SU-DHL-6 (cell line): Measurements from ENCODE around the gene MPND.
A peak's percentile ranks its signal among the peaks of the same experiment; 100 is the strongest.

ENCODE experiments used
- H2AFZ ChIP-seq: fragments of 200-600 bp; sonication (generic); 2 replicates; pipeline ENCODE4 v1.6.1; 2014; ENCODE audit warnings: low read depth, mild to moderate bottlenecking, moderate library complexity, mixed read lengths, antibody characterized with exemption, low read length; ENCODE audit not compliant: severe bottlenecking
- H3F3A ChIP-seq: fragments of 200-600 bp; shearing (Covaris generic); 2 replicates; pipeline ENCODE4 v1.6.0; 2016; ENCODE audit warnings: antibody characterized with exemption, mild to moderate bottlenecking; ENCODE audit not compliant: insufficient read depth
- H3K27ac ChIP-seq: fragments of 200-600 bp; sonication (generic); 2 replicates; pipeline ENCODE4 v1.5.1; 2016; ENCODE audit warnings: low read depth, mild to moderate bottlenecking, low read length, moderate library complexity, mixed read lengths
- H3K27me3 ChIP-seq: fragments of 200-600 bp; sonication (generic), shearing (Covaris generic); 2 replicates; pipeline ENCODE4 v1.6.0; 2014; ENCODE audit warnings: mild to moderate bottlenecking, low read length
- H3K36me3 ChIP-seq: fragments of 200-600 bp; sonication (generic); 2 replicates; pipeline ENCODE4 v1.6.1; 2014; ENCODE audit warnings: mild to moderate bottlenecking, low read length, mixed read lengths
- H3K4me2 ChIP-seq: fragments of 300-600, 200-600 bp; shearing (Covaris generic), sonication (generic); 2 replicates; pipeline ENCODE4 v1.6.0; 2014; ENCODE audit warnings: low read length, low read depth, mild to moderate bottlenecking; ENCODE audit not compliant: poor library complexity, severe bottlenecking
- H3K4me3 ChIP-seq: fragments of 200-600 bp; sonication (generic); 2 replicates; pipeline ENCODE4 v1.5.1; 2014; ENCODE audit warnings: antibody characterized with exemption, low read length, mild to moderate bottlenecking, mixed read lengths; ENCODE audit not compliant: insufficient read depth, poor library complexity, severe bottlenecking
- H3K79me2 ChIP-seq: fragments of 200-600 bp; sonication (generic); 2 replicates; pipeline ENCODE4 v1.6.1; 2014; ENCODE audit warnings: mild to moderate bottlenecking, low read length, moderate library complexity; ENCODE audit not compliant: insufficient read depth
- H3K9ac ChIP-seq: fragments of 200-600 bp; sonication (generic); 2 replicates; pipeline ENCODE4 v1.7.0; 2014; ENCODE audit warnings: mild to moderate bottlenecking, low read length
- H3K9me2 ChIP-seq: fragments of 200-600 bp; sonication (generic); replicated peaks from 2 replicates; pipeline ENCODE4 v1.6.1; 2014; ENCODE audit warnings: low read length; ENCODE audit not compliant: insufficient read depth
- H3K9me3 ChIP-seq: fragments of 200-600 bp; sonication (generic); 2 replicates; pipeline ENCODE4 v1.6.1; 2014; ENCODE audit warnings: low read length, mixed read lengths; ENCODE audit not compliant: insufficient read depth
- H4K20me1 ChIP-seq: fragments of 200-600 bp; sonication (generic); 2 replicates; pipeline ENCODE4 v1.6.1; 2014; ENCODE audit warnings: low read depth, mild to moderate bottlenecking, antibody characterized with exemption, low read length, moderate library complexity, mixed read lengths
- EZH2phosphoT487 ChIP-seq: fragments of 200-600 bp; sonication (generic), shearing (Covaris generic); conservative IDR thresholded peaks from 2 replicates; pipeline ENCODE4 v1.6.1; 2018; ENCODE audit warnings: mild to moderate bottlenecking, antibody characterized with exemption, low read length, moderate library complexity, mixed read lengths
- TF ChIP-seq, protein P1 (sequence below): fragments of 200-600 bp; sonication (generic); IDR thresholded peaks from one replicate; pipeline ENCODE4 v1.5.1; 2017; ENCODE audit warnings: antibody characterized with exemption, mild to moderate bottlenecking, low read length, moderate library complexity; ENCODE audit not compliant: insufficient read depth, poor library complexity, severe bottlenecking

The MPND gene

DNA sequence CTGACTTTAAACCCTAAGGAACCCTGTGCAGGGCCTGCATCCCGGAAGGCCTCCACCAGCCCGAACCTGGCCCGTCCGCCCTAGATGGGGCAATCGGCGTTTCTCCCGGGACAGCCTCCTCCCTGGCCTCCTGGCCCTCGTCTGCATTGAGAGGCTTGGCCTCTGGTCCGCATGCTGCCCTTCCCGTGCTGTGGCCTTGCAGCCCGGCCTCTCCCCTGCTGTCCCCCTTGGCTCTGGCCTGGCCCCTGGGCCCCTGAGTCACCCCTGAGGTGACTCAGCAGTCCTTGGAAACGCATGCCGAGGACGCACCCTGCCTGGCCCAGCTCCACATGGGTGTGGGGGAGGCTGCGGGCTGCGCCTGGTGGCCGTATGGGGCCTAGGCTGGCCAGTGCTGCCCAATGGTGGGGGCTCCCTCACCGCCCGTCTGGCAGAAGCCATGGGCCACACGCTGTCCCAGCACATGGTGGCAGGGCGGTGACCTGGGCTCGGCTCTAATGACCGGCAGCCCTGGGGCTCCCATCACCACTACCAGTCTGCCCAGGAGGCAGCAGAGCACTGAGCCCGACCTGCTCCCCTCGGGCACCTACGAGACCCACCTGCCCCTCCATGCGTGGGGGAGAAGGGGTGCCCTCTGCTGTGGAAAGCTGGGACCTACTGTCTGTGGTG is 31.3 kb downstream of the MPND start:
- Histone ChIP-seq H3K4me2 (no peak overlapping the region), H3K9me3 (no peaks in the 10 kb centered on the region), H3K27me3 (no peaks in the 10 kb centered on the region), H3F3A (peaks cover 7% of the 10 kb centered on the region), H3K79me2 (peaks cover 70% of the 10 kb centered on the region), H3K9ac (no peak overlapping the region), H3K27ac (no peak overlapping the region), H3K36me3 (no peaks in the 10 kb centered on the region), H3K4me3 (no peak overlapping the region), H2AFZ (no peak overlapping the region), H3K9me2 (no peaks in the 10 kb centered on the region), H4K20me1 (no peaks in the 10 kb centered on the region)
- no peak for TF ChIP-seq EZH2phosphoT487
- TF ChIP-seq, protein P1, sequence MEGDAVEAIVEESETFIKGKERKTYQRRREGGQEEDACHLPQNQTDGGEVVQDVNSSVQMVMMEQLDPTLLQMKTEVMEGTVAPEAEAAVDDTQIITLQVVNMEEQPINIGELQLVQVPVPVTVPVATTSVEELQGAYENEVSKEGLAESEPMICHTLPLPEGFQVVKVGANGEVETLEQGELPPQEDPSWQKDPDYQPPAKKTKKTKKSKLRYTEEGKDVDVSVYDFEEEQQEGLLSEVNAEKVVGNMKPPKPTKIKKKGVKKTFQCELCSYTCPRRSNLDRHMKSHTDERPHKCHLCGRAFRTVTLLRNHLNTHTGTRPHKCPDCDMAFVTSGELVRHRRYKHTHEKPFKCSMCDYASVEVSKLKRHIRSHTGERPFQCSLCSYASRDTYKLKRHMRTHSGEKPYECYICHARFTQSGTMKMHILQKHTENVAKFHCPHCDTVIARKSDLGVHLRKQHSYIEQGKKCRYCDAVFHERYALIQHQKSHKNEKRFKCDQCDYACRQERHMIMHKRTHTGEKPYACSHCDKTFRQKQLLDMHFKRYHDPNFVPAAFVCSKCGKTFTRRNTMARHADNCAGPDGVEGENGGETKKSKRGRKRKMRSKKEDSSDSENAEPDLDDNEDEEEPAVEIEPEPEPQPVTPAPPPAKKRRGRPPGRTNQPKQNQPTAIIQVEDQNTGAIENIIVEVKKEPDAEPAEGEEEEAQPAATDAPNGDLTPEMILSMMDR = no peak

DNA sequence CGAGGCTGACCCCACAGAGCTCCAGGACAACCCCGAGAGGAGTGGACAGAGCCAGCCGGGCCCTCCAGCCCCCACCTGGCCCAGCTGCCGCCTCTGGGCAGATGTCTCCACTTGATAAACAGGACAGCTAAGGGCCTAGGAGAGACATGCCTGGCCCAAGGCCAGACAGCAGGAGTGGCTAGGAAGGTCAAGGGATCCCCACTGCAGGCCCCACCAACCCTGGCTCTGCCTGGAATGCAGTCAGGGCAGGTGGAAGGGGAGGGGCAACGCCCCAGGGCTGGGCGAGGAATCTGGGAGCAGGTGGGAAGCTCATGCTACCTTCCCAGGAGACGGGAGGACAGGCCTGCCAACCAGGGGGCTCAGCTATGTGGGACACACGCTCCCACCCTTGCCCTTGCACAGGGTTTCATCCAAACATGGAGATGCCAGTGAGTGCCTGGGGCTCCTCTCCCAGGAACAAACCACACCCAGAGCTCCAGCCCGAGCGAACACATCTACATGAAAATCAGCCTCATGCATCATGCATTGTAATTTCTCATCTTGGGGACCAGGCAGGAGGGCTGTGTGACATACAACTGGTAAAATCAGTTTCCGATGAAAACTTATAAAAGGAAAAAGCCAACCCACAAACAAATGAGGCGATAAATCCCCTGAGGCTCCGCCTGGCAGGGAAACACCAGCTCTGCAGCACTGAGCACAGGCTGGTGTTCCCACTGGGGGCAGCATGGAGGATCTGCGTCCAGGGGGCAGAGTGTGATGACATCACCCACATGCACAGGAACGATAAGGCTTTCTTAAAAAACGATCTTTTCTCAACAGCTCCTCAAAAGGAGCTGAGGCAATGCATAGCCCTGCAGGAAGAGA is 32.0 kb downstream of the MPND start:
- Histone ChIP-seq H3K36me3 (no peaks in the 10 kb centered on the region), H3K4me2 (peak overlapping the region; percentile 25), H3K9ac (peak overlapping the region; percentile 10; the same call in 1 of the 2 replicates), H3K4me3 (no peak overlapping the region), H3F3A (no peaks in the 10 kb centered on the region), H3K27me3 (no peaks in the 10 kb centered on the region), H4K20me1 (no peaks in the 10 kb centered on the region), H2AFZ (no peak overlapping the region), H3K9me2 (no peaks in the 10 kb centered on the region), H3K9me3 (no peaks in the 10 kb centered on the region), H3K27ac (no peak overlapping the region), H3K79me2 (peaks cover 76% of the 10 kb centered on the region)
- TF ChIP-seq, protein P1 = no peak
- TF ChIP-seq EZH2phosphoT487 = no peak

DNA sequence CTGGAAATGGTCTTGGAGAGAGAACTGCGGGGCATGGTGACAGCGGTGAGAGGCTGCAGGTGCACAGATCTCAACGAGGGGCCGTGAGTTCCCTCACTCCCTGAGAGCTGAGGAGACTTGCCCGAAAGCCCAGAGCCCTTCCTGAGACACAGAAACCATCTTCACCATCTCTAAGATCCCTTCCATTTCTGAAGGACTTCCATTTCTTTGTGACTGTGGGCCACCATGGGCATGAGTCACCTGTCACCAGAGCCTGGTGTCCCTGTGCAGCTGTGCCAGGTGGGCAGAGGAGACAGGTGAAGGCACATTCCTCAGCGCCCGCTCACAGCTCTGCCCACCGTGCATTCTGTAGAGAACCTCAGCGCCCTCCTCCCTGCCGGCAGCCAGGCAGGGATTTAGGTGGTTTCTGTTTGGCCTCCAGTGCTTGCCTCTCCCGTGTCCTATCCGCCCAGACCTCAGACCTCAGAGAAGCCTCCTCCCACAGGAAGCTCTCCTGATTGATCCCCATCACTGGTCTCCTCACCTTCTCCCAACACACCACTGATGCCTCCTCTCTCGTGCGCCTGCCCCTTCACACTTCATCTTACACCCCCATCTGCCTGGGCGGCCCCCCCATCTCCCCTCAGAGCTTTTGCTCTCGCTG is 32.8 kb downstream of the MPND start:
- no peak overlapping the region for H3K27ac ChIP-seq

More for the DNA sequence above, 32.8 kb downstream of the MPND start:
- TF ChIP-seq, protein P1 = no peak
- TF ChIP-seq EZH2phosphoT487 = no peak
- H3K9me2 ChIP-seq = no peaks in the 10 kb centered on the region
- no peak overlapping the region for H3K4me3 ChIP-seq
- no peaks in the 10 kb centered on the region for H3K27me3 ChIP-seq
- no peak overlapping the region for H3K9ac ChIP-seq
- peak overlapping the region; percentile 25 for H3K4me2 ChIP-seq
- H3K36me3 ChIP-seq = no peaks in the 10 kb centered on the region
- H3K9me3 ChIP-seq = no peaks in the 10 kb centered on the region
- H3K79me2 ChIP-seq = peaks cover 72% of the 10 kb centered on the region
- H2AFZ ChIP-seq = no peak overlapping the region
- H4K20me1 ChIP-seq = no peaks in the 10 kb centered on the region
- H3F3A ChIP-seq = no peaks in the 10 kb centered on the region
